ENCODE data around the gene PAAF1. TPM values are rescaled to one million over a fixed set of nuclear protein-coding genes. Genes with fewer than 3 reads are reported as not detected.
A peak's percentile ranks its signal among the peaks of the same experiment; 100 is the strongest.

PAAF1 gene
- total RNA-seq, 1 donor from 2014 or later, result 36.3 TPM

- H3K4me1 ChIP-seq, result no peaks in the 10 kb centered on the region
- intact Hi-C loops (cut with DNase I), result no loop called here
- H3K36me3 ChIP-seq, result peaks cover 17 to 38% of the 10 kb centered on the region in 2 donors
- DNase-seq (ENCODE audit: low spot score in 2 of 2), result peak in 1 of 2 donors; percentile 47
- no peaks in the 10 kb centered on the region for H3K27me3 ChIP-seq
- no peaks in the 10 kb centered on the region for H3K9me3 ChIP-seq
- H3K4me3 ChIP-seq, result no peak overlapping the region
- H3K27ac ChIP-seq, result no peak overlapping the region
- no peak for TF ChIP-seq CTCF (IDR thresholded peaks at IDR 0.05)
Observed at GRCh38 chr11:73974604-73975478, 98.0 kb downstream of the PAAF1 start.

GRCh38 chr11:73975479-73975757 lies 98.6 kb downstream of the PAAF1 start:
- H3K36me3 ChIP-seq, result peaks cover 17 to 38% of the 10 kb centered on the region in 2 donors
- no peak for TF ChIP-seq CTCF (IDR thresholded peaks at IDR 0.05)
- H3K9me3 ChIP-seq, result no peaks in the 10 kb centered on the region
- no peak for DNase-seq (ENCODE audit: low spot score in 2 of 2)
- intact Hi-C loops (cut with DNase I), result no loop called here
- H3K27ac ChIP-seq, result no peak overlapping the region
- no peaks in the 10 kb centered on the region for H3K27me3 ChIP-seq
- H3K4me3 ChIP-seq, result no peak overlapping the region
- no peaks in the 10 kb centered on the region for H3K4me1 ChIP-seq

GRCh38 chr11:73976451-73977151 lies 99.8 kb downstream of the PAAF1 start:
- no peak for TF ChIP-seq CTCF (IDR thresholded peaks at IDR 0.05)
- no peaks in the 10 kb centered on the region for H3K9me3 ChIP-seq
- no peak overlapping the region for H3K27ac ChIP-seq
- peaks cover 17 to 38% of the 10 kb centered on the region in 2 donors for H3K36me3 ChIP-seq
- no peaks in the 10 kb centered on the region for H3K4me1 ChIP-seq
- intact Hi-C loops (cut with DNase I), result no loop called here
- no peaks in the 10 kb centered on the region for H3K27me3 ChIP-seq
- H3K4me3 ChIP-seq, result no peak overlapping the region
- no peak for DNase-seq (ENCODE audit: low spot score in 2 of 2)

GRCh38 chr11:73977856-73978519 lies 101.2 kb downstream of the PAAF1 start:
- TF ChIP-seq CTCF (IDR thresholded peaks at IDR 0.05), result no peak
- DNase-seq (ENCODE audit: low spot score in 2 of 2), result no peak

GRCh38 chr11:73978576-73979086 lies 101.8 kb downstream of the PAAF1 start:
- DNase-seq (ENCODE audit: low spot score in 2 of 2), result no peak

More at GRCh38 chr11:73977856-73978519, 101.2 kb downstream of the PAAF1 start:
- H3K9me3 ChIP-seq, result no peaks in the 10 kb centered on the region
- peaks cover 0 to 4% of the 10 kb centered on the region in 2 donors for H3K4me1 ChIP-seq
- H3K36me3 ChIP-seq, result peaks cover 17 to 38% of the 10 kb centered on the region in 2 donors
- intact Hi-C loops (cut with DNase I), result no loop called here
- H3K27me3 ChIP-seq, result no peaks in the 10 kb centered on the region
- no peak overlapping the region for H3K27ac ChIP-seq
- no peak overlapping the region for H3K4me3 ChIP-seq

More at GRCh38 chr11:73978576-73979086, 101.8 kb downstream of the PAAF1 start:
- H3K36me3 ChIP-seq, result peaks cover 17 to 38% of the 10 kb centered on the region in 2 donors
- peaks cover 0 to 4% of the 10 kb centered on the region in 2 donors for H3K4me1 ChIP-seq
- no peak for TF ChIP-seq CTCF (IDR thresholded peaks at IDR 0.05)
- no peak overlapping the region for H3K4me3 ChIP-seq
- no peaks in the 10 kb centered on the region for H3K9me3 ChIP-seq
- intact Hi-C loops (cut with DNase I), result no loop called here
- H3K27ac ChIP-seq, result no peak overlapping the region
- no peaks in the 10 kb centered on the region for H3K27me3 ChIP-seq
